Activated naive CD8-positive, alpha-beta T cell treated with anti-CD3 and anti-CD28 coated beads, Interleukin-2, amount 50 U/mL, for 16 hours (primary cell): Measurements from ENCODE around the gene LASP1NB.
"Not testable (repeated sequence)": the region's sequence is repeated elsewhere in the genome, so short reads cannot be mapped to it uniquely, and the experiment has no call there.

ENCODE experiments used
- DNase-seq: peaks from one replicate; pipeline ENCODE4 v3.0.0-alpha.2; 2020; ENCODE audit warnings: low read depth, low spot score

The LASP1NB gene

GRCh38 chr17:38960402-38960801 is 35.0 kb downstream of the LASP1NB start:
- DNase-seq: no peak

DNA sequence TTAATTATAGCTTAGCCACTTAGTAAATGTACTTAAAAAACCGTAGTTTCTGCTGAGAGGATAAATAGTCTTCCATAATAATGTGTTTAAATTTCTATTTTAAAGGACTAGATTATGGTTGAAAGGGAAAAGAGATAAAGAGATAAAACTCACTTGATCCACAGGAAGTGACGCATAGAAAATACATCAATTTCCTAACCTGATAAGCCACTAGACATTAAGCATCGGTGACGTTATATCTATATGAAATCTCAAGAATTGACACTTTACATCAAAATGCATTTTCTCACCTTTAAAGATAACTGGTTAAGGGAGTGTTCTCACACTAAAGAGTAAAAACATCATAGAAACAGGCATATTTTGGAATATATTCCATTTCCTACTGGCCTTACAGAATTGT is 36.0 kb downstream of the LASP1NB start:
- no peak for DNase-seq

DNA sequence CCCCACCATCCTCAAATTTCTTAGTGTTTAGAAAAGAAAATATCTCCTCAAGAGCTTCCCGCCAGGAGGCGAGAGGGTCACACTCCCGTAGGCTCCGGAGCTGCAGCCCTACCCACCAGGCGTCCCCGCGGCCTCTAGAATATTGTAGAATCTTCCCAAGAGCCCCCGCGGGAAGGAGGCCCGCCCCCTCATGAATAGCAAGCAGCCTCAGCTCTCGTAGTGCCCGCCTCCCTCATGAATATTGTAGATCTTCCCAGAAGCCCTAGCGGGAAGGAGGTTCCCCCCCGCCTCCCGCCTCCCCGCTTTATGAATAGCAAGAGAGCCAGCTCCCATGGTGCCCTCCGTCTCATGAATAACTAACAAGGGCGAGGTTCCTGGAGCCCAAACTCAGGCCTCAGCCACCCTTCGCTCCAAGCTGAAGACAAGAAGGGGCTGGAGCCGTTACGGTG is 41.9 kb downstream of the LASP1NB start, which contains the start of gene FBXO47:
TSS of gene FBXO47 (minus strand) at position 114 of the 449 bp plus-strand sequence. CDS start 4,378 bp downstream, outside the sequence.
- peak; percentile 77 for DNase-seq

GRCh38 chr17:38969281-38969680 is 43.9 kb downstream of the LASP1NB start:
- no peak for DNase-seq

DNA sequence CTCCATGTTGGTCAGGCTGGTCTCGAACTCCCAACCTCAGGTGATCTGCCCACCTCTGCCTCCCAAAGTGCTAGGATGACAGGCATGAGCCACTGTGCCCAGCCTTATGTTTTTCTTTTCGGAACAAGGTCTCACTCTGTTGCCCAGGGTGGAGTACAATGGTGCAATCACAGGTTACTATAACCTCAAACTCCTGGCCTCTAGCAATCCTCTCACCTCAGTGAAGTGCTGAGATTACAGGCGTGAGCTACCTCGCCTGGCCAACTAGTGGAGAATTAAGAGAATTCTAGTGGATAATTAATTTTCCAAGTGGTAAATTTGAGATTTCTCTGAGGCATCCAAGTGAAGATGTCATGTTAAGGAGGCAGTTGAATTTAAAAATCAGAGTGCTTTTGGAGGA is 44.7 kb downstream of the LASP1NB start:
- no peak for DNase-seq

DNA sequence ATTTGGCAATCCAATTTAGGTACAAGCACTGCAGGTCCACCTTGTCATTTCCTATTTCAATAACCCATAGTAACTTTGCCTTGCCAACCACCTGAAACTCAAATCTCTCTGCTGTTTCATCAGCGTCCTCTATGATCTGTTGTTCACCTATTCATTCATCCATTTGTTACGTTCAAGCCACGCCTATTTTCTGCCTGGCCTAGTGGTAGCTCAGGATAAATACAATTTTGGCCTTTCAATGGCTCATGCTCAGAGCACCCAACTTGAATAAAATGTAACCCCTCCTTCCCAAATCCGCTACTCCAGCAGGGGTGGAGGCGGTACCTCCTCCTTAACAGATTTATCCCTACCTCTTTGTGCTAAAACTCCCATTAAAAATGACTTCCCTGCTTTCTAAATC is 45.4 kb downstream of the LASP1NB start:
- no peak for DNase-seq

DNA sequence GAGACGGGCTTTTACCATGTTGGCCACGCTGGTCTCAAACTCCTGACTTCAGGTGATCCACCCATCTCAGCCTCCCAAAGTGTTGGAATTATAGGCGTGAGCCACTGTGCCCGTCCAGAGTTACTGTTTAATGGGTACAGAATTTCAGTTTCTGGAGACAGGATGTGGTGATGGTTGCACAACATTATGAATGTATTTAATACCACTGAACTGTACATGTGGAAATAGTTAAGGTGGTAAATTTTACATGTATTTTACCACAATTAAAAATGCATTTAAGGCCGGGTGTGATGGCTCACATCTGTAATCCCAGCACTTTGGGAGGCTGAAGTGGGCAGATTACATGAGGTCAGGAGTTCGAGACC is 50.8 kb downstream of the LASP1NB start:
- not testable (repeated sequence) for DNase-seq

DNA sequence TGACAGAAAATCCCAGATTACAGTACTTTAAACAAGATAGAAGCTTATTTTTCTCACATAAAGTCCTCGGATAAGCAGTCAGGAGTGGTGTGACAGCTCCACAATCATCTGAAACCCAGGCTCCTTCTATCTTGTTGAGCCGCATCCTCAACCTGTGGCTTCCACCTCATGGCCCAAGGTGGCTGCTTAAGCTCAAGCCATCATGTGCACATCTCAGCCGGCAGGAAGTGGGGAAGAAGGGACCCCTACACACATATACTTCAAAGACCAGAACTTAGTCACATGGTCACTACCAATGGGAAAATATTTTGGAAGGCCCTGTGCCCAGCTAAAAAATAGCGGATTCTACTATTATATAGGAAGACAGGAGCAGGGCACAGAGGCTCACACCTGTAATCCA is 52.8 kb downstream of the LASP1NB start:
- no peak for DNase-seq
